Uterus (tissue), 2 donors: ENCODE measurements around the gene ITGB4.

ENCODE experiments used
- CTCF ChIP-seq, 4 experiments: fragments of 200-600 bp in 2 of 4; fragments of 450-650 bp in 2 of 4; sonication (generic) in 2 of 4; IDR thresholded peaks; one replicate each; pipeline ENCODE4 v1.5.1; 2016 to 2019; ENCODE audit warnings: antibody characterized with exemption in 4 of 4, mild to moderate bottlenecking in 2 of 4, moderate library complexity in 1 of 4
- POLR2A ChIP-seq, 2 donors: fragments of 450-650 bp; IDR thresholded peaks; one replicate each; pipeline ENCODE4 v1.6.1; 2016; ENCODE audit warnings: antibody characterized with exemption in 2 of 2, mild to moderate bottlenecking in 1 of 2, moderate library complexity in 1 of 2

GRCh38 chr17:75689441-75689873 is 31.8 kb upstream of the ITGB4 start:
- TF ChIP-seq POLR2A (IDR thresholded peaks at IDR 0.05) (no peak), CTCF (IDR thresholded peaks at IDR 0.05) (no peak)
